GM21723 (cell line): ENCODE measurements around the gene PSEN2.
"Not testable (repeated sequence)": the region's sequence is repeated elsewhere in the genome, so short reads cannot be mapped to it uniquely, and the experiment has no call there.

Experiments
- ATAC-seq: cut with Tn5 transposase; IDR thresholded peaks from one replicate; pipeline ENCODE4 v1.9.1; 2021; ENCODE audit warnings: mild to moderate bottlenecking, moderate library complexity; ENCODE audit not compliant: unreplicated experiment

The PSEN2 gene

GRCh38 chr1:226908913-226909312, 38.5 kb downstream of the PSEN2 start:
- no peak for ATAC-seq

GRCh38 chr1:226912587-226913176, 42.3 kb downstream of the PSEN2 start:
- peak; percentile 62 for ATAC-seq

- no peak for ATAC-seq
These were observed 45.2 kb downstream of the PSEN2 start for GRCh38 chr1:226915672-226915995.

GRCh38 chr1:226916497-226916896, 46.1 kb downstream of the PSEN2 start:
- no peak for ATAC-seq

- ATAC-seq: no peak
These were observed 49.2 kb downstream of the PSEN2 start for GRCh38 chr1:226919587-226919986.

GRCh38 chr1:226919995-226920394, 49.6 kb downstream of the PSEN2 start:
- no peak for ATAC-seq

GRCh38 chr1:226920446-226920894, 50.1 kb downstream of the PSEN2 start:
- no peak for ATAC-seq

- ATAC-seq: no peak
These were observed 51.1 kb downstream of the PSEN2 start for GRCh38 chr1:226921504-226921903.

GRCh38 chr1:226929260-226930111, 59.1 kb downstream of the PSEN2 start:
- ATAC-seq: not testable (repeated sequence)

- no peak for ATAC-seq
These were observed 64.2 kb downstream of the PSEN2 start for GRCh38 chr1:226934483-226935237.

- ATAC-seq: no peak
These were observed 67.7 kb downstream of the PSEN2 start for GRCh38 chr1:226937940-226938725.

- ATAC-seq: no peak
These were observed 68.6 kb downstream of the PSEN2 start for GRCh38 chr1:226938903-226939437.

GRCh38 chr1:226939438-226940028, 69.1 kb downstream of the PSEN2 start:
- ATAC-seq: peak; percentile 45

- peak; percentile 97 for ATAC-seq
These were observed 69.8 kb downstream of the PSEN2 start, which contains the start of gene COQ8A for GRCh38 chr1:226940029-226940805. Gene COQ8A, plus strand, starts transcription at chr1:226940294. Its CDS starts 21,092 bp downstream, at chr1:226961386.

- no peak for ATAC-seq
These were observed 70.3 kb downstream of the PSEN2 start for GRCh38 chr1:226940806-226941067.

- ATAC-seq: no peak
These were observed 72.0 kb downstream of the PSEN2 start for GRCh38 chr1:226942392-226942791.

GRCh38 chr1:226943156-226943555, 72.7 kb downstream of the PSEN2 start:
- ATAC-seq: no peak

- ATAC-seq: no peak
These were observed 73.5 kb downstream of the PSEN2 start for GRCh38 chr1:226943927-226944326.

- no peak for ATAC-seq
These were observed 74.9 kb downstream of the PSEN2 start for GRCh38 chr1:226945106-226945857.
